ENCODE results near the gene CDS2.

Gene CDS2

DNA sequence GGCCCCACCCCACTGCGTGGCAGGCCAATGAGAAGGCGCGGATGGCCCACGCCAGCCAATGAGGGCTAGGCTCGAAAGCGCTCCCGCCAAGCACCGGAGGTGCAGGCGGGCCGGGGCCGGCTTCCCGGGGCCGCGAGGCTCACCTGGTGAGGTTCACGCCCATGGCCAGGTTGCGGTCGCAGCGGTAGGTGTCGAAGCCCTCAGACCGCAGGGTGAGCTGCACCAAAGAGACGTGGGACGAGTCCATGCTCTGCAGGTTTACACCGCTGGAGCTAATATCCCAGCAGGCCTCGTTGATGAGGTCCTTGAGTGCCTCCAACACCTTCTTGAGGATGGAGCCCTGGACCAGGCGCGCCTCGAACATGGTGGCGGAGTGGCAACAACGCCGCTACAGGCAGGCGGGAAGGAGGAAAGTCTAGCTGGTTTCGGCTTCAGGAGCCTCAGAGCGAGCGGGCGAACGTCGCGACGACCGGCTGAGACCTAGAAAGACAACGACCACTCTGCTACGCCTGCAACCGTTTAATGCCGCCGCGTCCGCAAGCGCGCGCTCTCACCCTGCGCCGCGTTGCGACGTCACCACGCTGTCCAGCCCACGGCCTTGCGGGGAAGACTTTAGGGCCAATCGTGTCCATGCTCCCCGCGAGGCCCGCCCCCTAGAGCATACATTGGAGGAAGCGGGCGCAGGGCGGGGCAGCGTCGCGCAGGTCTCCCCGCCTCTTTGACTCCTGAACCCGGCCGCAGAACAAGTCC is 7.2 kb upstream of the CDS2 start, which contains the start of gene PCNA:
Gene PCNA, minus strand, starts transcription at position 524 of the 750 bp plus-strand sequence. Its CDS starts 160 bp downstream, at position 364.
- DNase-seq (ENCODE audit: low spot score): peak; percentile 95

DNA sequence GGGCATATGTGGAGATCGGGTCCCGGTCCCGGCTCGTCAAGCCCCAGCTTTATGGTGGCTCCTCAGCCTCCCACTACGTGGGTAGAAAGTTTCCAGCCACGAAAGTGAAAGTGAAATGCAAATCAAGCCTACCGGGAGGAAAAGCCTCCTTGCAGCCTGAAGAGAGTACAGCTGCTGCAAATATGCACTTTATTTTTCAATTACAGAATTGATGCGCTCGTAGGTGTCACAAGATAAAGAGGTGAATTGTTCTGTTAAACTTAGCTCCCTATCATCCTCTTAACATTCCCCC is 6.7 kb upstream of the CDS2 start:
- DNase-seq (ENCODE audit: low spot score): no peak

DNA sequence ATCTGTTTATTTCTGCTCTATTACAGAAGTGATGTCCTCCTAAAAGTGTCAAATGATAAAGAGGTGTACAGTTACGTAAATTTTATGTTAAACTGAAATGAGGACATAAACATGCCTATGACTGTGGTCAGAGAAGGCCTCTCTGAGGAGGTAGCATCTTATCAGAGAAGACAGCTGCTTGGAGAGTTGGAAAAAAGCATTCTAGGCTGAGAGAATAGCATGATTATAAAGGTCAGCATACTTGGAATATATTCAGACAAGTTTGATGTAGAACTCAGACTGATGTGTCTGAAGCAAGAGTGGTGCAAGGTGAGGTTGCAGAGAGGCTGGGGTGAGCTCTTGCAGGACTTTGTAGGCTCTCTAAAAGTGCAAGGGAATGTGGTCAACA is 3.9 kb upstream of the CDS2 start:
- DNase-seq (ENCODE audit: low spot score): no peak

DNA sequence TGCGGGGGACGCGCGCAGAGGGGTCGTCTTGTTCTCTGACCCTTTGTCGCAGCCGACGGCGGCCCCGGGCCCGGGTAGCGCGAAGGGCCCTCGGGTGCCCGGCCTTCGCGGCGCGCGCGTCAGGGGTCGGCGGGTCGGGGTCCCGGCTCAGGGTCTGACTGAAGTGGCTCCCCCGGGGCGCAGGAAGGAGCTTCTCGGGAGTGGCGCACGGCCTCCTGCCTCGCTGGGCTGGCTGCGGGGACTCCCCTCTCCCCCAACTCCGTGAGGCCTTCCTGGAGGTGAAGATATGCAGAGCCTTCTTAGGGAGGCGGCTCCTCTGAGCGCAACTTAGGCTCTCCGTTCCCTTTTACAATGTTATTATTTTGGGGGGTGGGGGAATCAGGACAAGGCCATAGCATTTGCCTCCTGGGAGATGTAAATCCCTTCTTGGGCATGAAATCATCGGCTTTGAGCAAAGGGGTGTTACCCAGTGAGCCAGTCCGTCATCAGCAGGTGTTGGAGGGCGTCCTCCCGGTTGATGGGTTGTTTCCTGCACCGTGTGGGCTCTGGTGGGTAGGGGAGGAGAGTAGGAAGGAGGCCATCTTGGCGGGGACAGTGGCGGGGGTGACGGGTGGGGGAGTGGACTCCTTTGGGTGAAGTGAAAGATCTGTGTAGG is 523 bp downstream of the CDS2 start:
- DNase-seq (ENCODE audit: low spot score): peak; percentile 67

DNA sequence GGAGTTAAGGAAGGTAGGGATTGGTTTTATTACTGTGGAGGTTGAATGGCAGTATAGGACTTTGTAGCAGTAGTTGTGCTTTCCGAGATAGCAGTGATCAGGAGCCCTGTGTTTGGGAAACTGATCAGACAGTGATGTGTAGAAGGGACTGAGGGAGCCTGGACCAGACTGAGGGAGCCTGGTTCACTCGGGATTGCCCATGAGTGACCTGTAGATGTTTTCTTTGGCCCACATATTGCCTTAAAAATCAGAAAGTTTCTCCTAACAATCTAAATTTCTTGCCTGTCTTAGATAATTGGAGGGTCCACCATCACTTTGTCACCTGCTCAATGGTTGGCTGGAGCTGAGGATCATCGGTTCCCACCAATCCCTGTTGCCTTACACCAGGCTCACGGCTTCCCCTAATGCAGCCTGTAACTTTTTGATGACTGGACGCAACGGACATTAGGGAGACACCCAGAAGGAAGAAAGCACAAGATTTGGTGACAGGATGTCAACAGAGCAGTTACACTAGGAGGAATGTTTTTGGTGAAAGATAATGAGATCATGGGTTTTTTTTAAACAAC is 1.1 kb downstream of the CDS2 start:
- no peak for DNase-seq (ENCODE audit: low spot score)

DNA sequence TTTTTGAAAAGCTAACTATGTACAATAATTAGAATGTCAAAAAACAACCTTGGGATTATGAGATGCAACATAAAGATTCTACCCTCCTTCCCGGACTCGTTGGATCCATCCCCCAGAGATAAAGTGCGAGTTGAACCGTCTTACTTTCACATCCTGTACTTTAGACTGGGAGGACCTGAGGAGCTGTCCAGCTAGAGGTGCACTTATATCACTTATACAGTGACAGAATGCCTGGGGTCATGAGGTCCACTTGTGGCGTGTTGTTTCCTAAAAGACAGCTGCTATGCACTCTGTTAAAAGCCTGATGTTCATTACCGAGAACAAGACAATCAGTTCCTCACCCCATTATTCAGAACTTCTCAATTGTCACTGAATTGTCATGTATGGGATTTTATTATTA is 2.1 kb downstream of the CDS2 start:
- DNase-seq (ENCODE audit: low spot score): no peak

DNA sequence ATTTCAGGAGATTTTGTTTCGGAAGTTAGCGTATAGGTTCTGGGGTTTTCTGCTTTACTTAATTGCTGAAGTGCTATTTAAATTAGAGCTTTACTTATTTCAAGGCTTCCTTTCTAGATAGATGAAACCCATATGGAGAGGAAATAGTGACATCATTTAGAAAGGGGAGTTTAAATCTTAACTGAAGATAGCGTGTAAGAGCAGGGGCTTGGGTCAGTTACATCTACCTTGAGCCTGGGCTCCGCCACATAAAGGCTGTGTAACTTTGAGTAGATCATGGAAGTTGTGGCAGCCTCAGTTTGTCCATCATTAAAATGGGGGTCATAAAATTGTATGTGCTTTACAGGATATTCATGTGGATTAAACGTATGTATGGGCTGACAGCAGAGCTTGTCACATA is 4.7 kb downstream of the CDS2 start:
- DNase-seq (ENCODE audit: low spot score): no peak

DNA sequence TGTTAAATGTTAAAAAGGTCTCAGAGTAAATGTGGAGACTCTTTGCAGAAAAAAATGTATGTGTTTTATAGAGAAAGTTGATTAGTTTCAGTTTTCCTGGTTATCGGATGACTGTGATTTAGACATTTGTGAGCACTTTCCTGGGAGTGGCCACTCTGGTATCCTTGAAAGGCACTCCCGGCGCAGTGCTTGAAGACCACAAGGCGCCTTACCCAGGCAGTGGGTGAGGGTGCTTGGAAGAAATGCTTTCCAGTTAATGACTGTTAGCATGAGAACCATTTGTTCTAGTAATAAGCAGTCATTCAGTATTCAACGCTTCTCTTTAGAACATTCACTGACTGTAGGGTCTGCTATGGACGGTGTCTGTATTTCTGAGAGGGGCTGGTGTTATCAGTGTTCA is 7.2 kb downstream of the CDS2 start:
- DNase-seq (ENCODE audit: low spot score): no peak

DNA sequence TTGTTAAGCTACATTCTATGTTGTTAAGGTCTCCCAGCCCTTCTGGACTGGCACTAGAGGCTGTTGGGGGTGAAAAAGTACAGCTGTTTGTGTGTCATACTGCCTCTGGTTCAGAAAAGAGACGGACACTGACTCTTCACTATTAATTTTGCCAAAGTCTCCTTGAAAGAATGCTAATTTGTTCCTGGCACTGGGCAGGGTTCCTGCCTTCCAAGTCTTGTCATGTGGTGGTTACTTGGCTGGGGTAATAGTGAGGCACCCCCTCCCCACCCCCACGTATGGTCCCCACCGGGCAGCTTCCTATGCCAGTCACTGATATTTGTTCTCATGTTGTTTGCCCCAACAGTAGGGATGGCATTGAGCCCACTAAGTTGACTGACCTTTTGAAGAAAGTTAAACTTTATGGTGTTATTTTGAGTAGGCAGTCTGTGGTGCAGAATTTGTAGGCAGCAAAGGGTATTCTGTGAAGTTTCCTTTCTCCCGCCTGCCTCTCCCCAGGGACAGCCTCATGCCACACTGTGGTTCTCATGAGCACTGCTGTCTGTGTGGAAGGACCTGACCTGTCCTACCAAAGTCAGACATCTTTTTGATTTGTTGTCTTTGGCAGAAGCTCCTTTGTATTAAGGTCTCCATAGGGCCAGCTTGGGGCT is 8.7 kb downstream of the CDS2 start:
- DNase-seq (ENCODE audit: low spot score): no peak

DNA sequence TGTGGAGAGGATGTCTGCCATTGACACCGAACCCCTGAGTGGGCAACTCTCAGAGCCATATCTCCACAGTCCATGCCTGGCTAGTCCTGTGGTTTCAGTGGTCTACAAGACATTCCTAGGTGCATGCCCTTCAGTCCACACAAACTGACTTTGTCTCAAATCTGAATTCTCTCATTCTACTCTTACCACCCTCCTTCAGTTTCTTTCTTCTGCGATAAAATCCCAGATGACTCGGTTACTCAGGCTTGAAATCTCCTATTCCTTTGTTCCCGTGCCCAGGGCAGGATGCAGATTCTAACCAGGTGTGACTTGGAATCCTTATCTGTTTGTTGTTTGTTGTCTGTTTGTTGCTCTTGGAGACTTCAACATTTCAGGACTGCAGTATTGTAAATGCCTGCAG is 9.3 kb downstream of the CDS2 start:
- no peak for DNase-seq (ENCODE audit: low spot score)

DNA sequence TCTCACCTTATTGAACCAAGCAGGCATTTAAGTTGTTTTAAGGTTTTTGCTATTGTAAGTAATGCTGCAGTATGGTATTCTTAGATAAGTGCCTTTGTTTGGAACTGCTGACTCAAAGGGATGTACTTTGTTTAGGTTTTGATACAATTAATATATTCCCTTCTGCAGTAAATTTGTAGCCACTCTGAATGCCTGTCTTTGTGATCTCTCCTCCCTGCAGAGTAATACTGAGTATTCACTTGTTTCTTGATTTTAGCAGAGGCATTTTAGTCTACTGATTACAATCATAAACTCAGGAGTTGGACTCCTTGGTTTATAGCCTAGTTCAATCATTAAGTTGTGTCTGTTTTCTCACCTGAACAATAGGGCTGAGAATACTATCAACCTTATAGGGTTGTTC is 13.4 kb downstream of the CDS2 start:
- no peak for DNase-seq (ENCODE audit: low spot score)

DNA sequence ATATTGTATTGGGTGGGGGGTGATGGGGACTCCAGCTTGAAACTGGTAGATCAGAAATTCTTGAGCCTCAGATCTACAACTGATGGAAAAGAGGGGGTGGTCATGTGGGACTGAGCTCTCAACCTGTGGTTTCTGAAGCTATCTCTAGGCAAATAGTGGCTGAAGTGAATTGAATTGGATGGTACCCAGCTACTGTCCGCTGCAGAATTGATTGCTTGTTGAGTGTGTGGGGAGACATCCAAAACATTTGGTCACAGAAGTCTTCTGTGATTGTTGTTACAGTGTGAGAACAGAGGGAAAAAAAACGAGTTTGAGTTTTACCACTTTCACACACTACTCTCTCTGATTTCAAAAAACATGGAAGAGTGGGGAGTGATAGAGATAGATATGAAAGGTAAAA is 14.8 kb downstream of the CDS2 start:
- DNase-seq (ENCODE audit: low spot score): no peak

DNA sequence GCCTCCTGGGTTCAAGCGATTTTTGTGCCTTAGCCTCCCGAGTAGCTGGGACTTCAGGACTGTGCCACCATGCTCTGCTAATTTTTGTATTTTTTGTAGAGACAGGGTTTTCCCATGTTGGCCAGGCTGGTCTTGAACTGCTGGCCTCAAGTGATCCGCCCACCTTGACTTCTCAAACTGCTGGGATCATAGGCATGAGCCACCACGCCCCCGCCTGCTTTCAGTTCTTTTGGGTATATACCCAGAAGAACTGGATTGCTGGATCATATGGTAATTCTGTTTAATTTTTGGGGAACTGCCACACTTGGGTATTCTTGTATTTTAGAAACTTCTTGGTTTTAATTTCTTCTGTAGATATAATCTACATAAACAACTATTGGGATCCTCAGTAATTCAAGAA is 17.0 kb downstream of the CDS2 start:
- DNase-seq (ENCODE audit: low spot score): no peak

DNA sequence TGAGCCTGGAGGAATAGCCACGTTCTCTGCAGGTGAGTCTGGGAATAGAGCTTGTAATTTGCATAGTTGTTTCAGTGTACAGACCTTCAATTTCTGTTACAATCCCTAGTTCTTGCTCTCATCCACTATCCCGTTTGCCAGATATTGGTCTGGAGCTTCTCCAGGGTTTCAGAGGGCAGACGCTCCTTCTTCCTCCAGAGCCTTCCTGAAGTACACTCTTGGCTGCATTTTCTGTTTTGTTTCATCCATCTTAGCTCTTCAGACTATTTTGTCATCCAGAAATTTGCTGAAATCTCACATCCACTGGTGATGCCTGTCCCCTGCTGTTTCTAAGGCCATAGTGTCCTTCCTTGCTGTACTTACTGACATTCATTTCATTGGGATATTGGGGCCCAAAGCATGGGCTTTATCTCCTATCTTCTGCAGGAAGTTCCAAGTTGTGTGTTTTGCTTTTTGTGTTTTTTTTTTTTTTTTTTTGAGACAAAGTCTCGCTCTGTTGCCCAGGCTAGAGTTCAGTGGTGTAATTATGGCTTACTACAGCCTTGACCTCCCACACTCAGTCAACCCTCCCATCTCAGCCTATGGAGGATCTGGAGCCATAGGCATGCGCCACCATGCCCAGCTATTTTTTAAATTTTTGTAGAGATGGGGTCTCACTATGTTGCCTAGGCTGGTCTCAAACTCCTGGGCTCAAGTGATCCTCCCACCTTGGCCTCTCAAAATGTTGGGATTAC is 18.7 kb downstream of the CDS2 start:
- DNase-seq (ENCODE audit: low spot score): no peak

DNA sequence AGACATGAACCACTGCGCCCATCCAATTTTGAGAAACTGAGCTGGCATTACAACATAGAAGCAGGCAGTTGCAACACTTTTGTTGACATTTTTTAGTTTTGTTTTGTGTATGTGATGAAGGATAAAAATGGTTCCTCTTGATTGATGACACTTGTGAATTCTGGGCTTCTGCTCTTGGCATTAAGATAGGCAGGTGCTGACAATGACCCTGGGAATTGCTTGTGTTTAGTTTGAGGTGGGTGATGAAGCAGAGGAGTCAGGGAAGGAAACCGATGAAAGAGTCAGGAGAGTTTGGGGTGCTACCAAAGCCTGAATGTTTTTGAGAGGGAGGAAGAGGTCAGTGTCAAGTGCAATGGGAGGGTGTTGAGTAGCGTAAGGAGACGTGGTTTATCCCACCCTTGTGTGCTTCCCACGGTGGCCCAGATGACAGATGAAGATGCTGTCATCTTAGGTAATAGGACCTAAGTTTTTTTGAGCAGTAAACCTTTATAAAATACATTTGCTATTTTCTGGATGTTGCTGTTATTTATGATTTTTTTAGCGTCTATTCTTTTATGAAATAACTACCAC is 19.4 kb downstream of the CDS2 start:
- DNase-seq (ENCODE audit: low spot score): no peak

DNA sequence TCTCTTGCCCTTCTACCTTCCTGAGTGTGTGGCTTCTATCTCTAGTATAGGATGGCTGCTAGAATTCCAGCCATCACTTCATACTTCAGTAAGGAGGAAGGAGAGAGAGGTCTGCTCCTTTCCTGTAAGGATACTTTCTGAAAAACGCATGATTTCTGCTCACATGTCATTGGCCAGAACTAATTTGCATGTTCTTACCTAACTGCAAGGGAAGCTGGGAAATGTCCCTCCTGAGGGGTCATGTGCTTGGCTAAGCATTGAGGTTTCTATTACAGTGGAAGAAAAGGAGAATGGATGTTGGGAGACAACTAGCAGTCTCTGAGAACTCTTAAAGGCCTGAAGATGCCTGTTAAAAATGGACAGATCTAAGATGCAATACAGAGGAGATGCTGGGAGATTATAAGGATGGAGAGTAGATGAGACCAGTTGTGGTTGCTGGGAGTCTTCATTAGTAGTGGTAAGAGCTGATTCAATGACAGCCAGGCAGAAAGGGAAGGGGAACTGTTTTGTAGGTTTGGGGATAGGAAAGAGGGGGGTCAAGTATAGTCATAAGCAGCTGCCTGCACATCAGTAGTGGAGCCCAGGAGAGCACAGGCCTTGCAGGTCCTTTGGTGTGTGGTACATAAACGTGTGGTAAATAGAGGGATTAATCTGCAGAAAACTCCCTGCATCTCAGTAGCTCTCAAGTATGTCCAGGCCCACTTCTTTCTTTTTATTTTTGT is 20.2 kb downstream of the CDS2 start:
- DNase-seq (ENCODE audit: low spot score): no peak

DNA sequence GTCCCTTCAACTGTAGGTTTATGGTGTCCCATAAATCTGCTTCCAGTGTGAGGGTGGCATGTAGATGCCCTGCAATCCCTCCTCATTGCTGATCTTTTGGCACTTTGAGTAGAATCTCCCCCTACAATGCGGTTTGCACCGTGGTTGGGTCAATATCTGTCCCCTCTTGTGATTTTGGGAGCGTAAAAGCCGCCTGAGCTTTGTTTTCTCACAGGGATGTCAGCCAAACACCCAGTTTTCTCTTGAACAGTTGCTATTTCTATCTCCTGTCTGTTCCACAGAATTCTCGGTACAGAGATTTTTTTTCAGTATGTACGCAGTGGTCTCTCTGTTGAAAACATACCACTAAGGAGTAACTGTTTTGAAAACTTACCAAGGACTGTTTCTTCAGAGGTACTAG is 21.8 kb downstream of the CDS2 start:
- no peak for DNase-seq (ENCODE audit: low spot score)

DNA sequence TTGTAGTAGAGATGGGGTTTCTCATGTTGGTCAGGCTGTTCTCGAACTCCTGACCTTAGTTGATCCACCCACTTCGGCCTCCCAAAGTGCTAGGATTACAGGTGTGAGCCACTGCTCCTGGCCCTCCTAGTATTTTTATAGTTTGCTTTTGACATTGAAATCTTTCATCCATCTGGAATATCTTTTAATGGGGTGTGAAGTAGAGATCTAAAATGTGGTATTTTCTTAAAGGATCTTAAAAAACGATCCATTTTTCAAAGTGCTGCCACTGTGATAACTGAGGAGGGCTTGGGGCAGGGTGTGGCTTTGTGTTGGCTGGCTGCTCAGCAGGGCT is 23.1 kb downstream of the CDS2 start:
- DNase-seq (ENCODE audit: low spot score): no peak

DNA sequence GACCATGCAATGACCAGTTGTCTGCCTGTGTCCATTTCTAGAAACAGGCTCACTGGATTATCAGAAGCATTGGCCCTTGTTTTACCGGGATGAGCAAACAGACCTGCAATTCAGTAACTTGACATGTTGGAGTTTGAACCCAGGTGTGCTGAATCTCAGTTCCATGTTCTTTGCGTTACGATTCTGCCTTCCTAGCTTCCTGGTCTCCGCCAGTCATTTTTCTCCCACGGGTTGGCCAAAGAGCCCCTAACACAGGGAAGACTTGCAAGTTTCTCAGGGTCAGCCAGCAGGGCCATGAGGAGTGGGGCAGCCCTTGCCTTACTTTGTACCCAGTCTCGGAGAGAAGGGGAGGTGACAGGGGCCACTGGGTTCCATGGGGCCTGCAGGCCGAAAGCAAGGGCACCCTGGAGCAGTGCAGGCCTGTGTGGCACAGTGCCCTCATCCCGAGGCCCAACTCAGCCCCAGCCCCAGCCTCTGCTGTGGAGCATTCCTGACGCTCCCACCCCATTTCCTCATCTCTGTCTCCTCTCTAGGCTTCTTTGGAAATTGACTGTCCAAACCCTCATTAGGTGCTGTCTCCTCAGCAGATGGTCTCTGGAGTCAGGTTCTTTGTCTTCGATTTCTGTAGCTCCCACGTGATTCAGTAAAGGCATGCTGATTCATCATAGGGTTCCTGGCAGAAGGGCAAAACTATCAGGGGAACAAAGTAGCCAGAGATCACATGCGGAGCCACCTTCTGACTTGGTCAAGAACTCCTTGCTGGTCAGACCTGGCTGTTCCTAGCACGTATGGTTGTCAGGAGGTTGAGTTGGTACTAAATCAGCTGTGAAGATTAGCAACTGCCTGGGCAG is 23.6 kb downstream of the CDS2 start:
- no peak for DNase-seq (ENCODE audit: low spot score)

DNA sequence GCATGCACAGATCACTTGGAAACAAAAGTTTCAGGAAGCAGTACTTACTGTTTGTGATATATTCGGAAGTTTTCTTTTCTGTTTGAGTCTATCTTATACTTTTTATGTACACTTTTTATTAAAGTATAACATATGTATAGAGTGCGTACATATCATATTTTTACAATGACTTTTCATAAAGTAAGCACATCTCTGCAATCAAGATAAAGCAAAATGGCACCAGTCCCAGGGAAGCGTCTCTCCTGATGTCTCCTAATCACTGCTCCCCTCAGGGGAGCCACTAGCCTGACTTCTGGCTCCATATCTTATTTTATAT is 26.3 kb downstream of the CDS2 start:
- DNase-seq (ENCODE audit: low spot score): no peak

All from D341Med (cell line).